B cell (primary cell): ENCODE data around the gene MPC2. TPM values are rescaled to one million over a fixed set of nuclear protein-coding genes. Genes with fewer than 3 reads are reported as not detected.
"Not testable (repeated sequence)": the region's sequence is repeated elsewhere in the genome, so short reads cannot be mapped to it uniquely, and the experiment has no call there.

Source experiments
- ATAC-seq: fragments of 200-7000 bp; cut with Tn5 transposase; one replicate; pipeline ENCODE4 v1.10.0; 2021; ENCODE audit warnings: low read depth, mild to moderate bottlenecking, moderate number of reproducible peaks, moderate library complexity
- CTCF ChIA-PET: fragments of 350-600 bp; sonication (Branson Sonifier 250); formaldehyde crosslinking; loops from one replicate; lab custom pipeline; 2021; ENCODE audit warnings: antibody characterized with exemption, inconsistent platforms; lab: Charles Lee
- POLR2A ChIA-PET: fragments of 350-600 bp; sonication (Branson Sonifier 250); formaldehyde crosslinking; loops from one replicate; lab custom pipeline; 2021; ENCODE audit warnings: antibody characterized with exemption; lab: Charles Lee
- DNase-seq: peaks from one replicate; pipeline ENCODE4 v3.0.0; 2013
- H2AFZ ChIP-seq: 2 replicates; pipeline ENCODE4 v1.6.1; 2012; ENCODE audit warnings: mild to moderate bottlenecking, low read depth, low read length; ENCODE audit not compliant: insufficient read depth, poor library complexity, severe bottlenecking
- H3K27ac ChIP-seq, 2 donors: 1 replicate in 1 of 2; 2 replicates in 1 of 2; pipeline ENCODE4 v1.5.1; 2012 to 2013; ENCODE audit warnings: low read length in 2 of 2, mild to moderate bottlenecking in 2 of 2, moderate library complexity in 1 of 2
- H3K27me3 ChIP-seq, 4 experiments: fragments of 200-600 bp in 1 of 4; sonication (generic) in 1 of 4; replicated peaks in 1 of 4; 1 replicate in 2 of 4; 2 replicates in 2 of 4; pipeline versions ENCODE4 v1.6.1 to v1.7.0; 2013 to 2016; ENCODE audit warnings: low read length in 3 of 4, mild to moderate bottlenecking in 2 of 4, mixed read lengths in 1 of 4, moderate library complexity in 1 of 4; ENCODE audit not compliant: insufficient read depth in 4 of 4, control insufficient read depth in 3 of 4; ENCODE audit errors: control extremely low read depth in 1 of 4
- H3K36me3 ChIP-seq, 2 experiments: replicated peaks in 1 of 2; 1 replicate in 1 of 2; 2 replicates in 1 of 2; pipeline versions ENCODE4 v1.6.1 to v1.7.1; 2013; ENCODE audit warnings: low read length in 1 of 2; ENCODE audit not compliant: insufficient read depth in 2 of 2, control insufficient read depth in 1 of 2; ENCODE audit errors: control extremely low read depth in 1 of 2, extremely low read depth in 1 of 2
- H3K4me1 ChIP-seq, 2 donors: fragments of 200-600 bp in 1 of 2; sonication (generic) in 1 of 2; 1 replicate in 1 of 2; 2 replicates in 1 of 2; pipeline versions ENCODE4 v1.5.1 to v1.6.1; 2013 to 2017; ENCODE audit warnings: low read length in 2 of 2; ENCODE audit not compliant: control insufficient read depth in 2 of 2, insufficient read depth in 2 of 2
- H3K4me2 ChIP-seq: replicated peaks from 2 replicates; pipeline ENCODE3; 2012; ENCODE audit warnings: mild to moderate bottlenecking, low read depth, low read length; ENCODE audit not compliant: poor library complexity, severe bottlenecking
- H3K4me3 ChIP-seq, 5 experiments: fragments of 200-600 bp in 1 of 5; sonication (generic) in 1 of 5; 1 replicate in 3 of 5; 2 replicates in 2 of 5; pipeline versions ENCODE4 v1.5.1 to v1.7.0; 2011 to 2016; ENCODE audit warnings: low read length in 4 of 5, mild to moderate bottlenecking in 4 of 5, low read depth in 2 of 5, control low read depth in 1 of 5, moderate library complexity in 1 of 5; ENCODE audit not compliant: insufficient read depth in 1 of 5; ENCODE audit errors: control extremely low read depth in 1 of 5, extremely low read depth in 1 of 5
- H3K79me2 ChIP-seq: fragments of 200-600 bp; sonication (generic); one replicate; pipeline ENCODE4 v1.6.0; 2016; ENCODE audit warnings: low read length; ENCODE audit not compliant: control insufficient read depth, insufficient read depth
- H3K9ac ChIP-seq: fragments of 200-600 bp; sonication (generic); 2 replicates; pipeline ENCODE4 v1.6.1; 2017; ENCODE audit warnings: mild to moderate bottlenecking, low read length, moderate library complexity
- H3K9me3 ChIP-seq, 3 donors: one replicate each; pipeline versions ENCODE4 v1.6.1 to v1.7.1; 2013; ENCODE audit warnings: low read length in 2 of 3; ENCODE audit not compliant: control insufficient read depth in 2 of 3, insufficient read depth in 1 of 3; ENCODE audit errors: control extremely low read depth in 1 of 3
- H4K20me1 ChIP-seq: 2 replicates; pipeline ENCODE4 v1.6.0; 2012; ENCODE audit warnings: mild to moderate bottlenecking, low read length; ENCODE audit not compliant: insufficient read depth, control insufficient read depth, poor library complexity, severe bottlenecking
- H3K27ac Mint-ChIP-seq: one replicate; pipeline ENCODE4 v1.8.0; 2021; ENCODE audit warnings: mixed read lengths
- H3K27me3 Mint-ChIP-seq: one replicate; pipeline ENCODE4 v1.8.0; 2021; ENCODE audit warnings: mixed read lengths
- H3K4me1 Mint-ChIP-seq: one replicate; pipeline ENCODE4 v1.8.0; 2021; ENCODE audit warnings: mixed read lengths
- H3K4me3 Mint-ChIP-seq: one replicate; pipeline ENCODE4 v1.8.0; 2021; ENCODE audit warnings: mixed read lengths
- H3K9me3 Mint-ChIP-seq: one replicate; pipeline ENCODE4 v1.8.0; 2022; ENCODE audit warnings: mixed read lengths; ENCODE audit not compliant: insufficient read depth
- WGBS: methylation state at CpG from one replicate; pipeline ENCODE4 v1.1.5; 2013; ENCODE audit warnings: missing lambda C conversion rate; ENCODE audit not compliant: insufficient coverage; 5-methylcytosine and 5-hydroxymethylcytosine counted together
- intact Hi-C: fragments of 100-400 bp; cut with micrococcal nuclease; formaldehyde crosslinking; loops from one replicate; pipeline ENCODE4 v1.10.0; 2022
- polyA plus RNA-seq: library from polyadenylated mRNA; depleted of rRNA; stranded (reverse); fragments of >200 nt; gene quantifications from 2 replicates; pipeline ENCODE4 v1.2.3, GENCODE V29; 2012
- total RNA-seq, 2 donors: library from RNA; stranded (reverse); fragments of 120-200 nt in 1 of 2; gene quantifications; 1 replicate in 1 of 2; 2 replicates in 1 of 2; pipeline versions ENCODE4 v1.2.3 to v1.2.4, GENCODE V29; 2013 to 2022

MPC2 gene
- total and polyA plus RNA-seq, 2 donors (not counting 1 experiment from before 2014, with no cell fraction given), result 16.4 to 17.5 TPM

DNA sequence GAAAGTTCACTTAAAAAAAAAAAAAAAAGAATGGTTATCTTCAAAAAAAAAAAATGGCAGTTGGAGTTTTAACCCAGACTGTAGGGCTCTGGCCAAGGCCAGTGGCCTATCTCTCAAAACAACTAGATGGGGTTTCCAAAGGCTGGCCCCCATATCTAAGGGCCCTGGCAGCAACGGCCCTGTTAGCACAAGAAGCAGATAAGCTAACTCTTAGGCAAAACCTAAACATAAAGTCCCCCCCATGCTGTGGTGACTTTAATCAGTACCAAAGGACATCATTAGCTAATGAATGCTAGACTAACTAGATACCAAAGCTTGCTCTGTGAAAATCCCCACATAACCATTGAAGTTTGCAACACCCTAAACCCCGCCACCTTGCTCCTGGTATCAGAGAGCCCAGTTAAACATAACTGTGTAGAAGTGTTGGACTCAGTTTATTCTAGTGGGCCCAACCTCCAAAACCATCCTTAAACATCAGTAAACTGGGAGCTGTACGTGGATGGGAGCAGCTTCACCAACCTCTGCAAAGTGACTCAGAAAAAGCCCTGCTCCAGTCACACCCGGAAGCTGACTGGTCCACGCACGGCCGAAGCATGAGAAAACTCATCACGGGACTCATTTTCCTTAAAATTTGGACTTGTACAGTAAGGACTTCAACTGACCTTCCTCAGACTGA, 70.0 kb downstream of the MPC2 start:
- H2AFZ ChIP-seq, H3K4me1 ChIP-seq, H3K79me2 ChIP-seq, H3K9me3 Mint-ChIP-seq, H3K9me3 ChIP-seq, H3K9ac ChIP-seq, H3K27me3 ChIP-seq, H3K4me3 ChIP-seq, H3K4me1 Mint-ChIP-seq, POLR2A ChIA-PET, H3K27ac ChIP-seq, intact Hi-C loops, H3K36me3 ChIP-seq, ATAC-seq, H3K27ac Mint-ChIP-seq, DNase-seq, H4K20me1 ChIP-seq, H3K27me3 Mint-ChIP-seq, H3K4me2 ChIP-seq, H3K4me3 Mint-ChIP-seq: not testable (repeated sequence)
- CTCF ChIA-PET, result interaction anchor here (0.7 kb wide), 1 partner anchor 495 kb away, joined by 4 read pairs; no protein-coding TSS in a partner anchor
- WGBS, result no CpG with 5 or more reads among the region's 8 CpGs

Other genes with a start within 250 kb of the MPC2 start
- gene MPZL1, start 215.1 kb downstream of the MPC2 start, total RNA-seq, result 27.7 and 27.9 TPM in 2 replicates
- 11.4 and 15.4 TPM in 2 replicates for gene MPZL1, start 215.1 kb downstream of the MPC2 start, polyA plus RNA-seq
- gene ADCY10, start 22.9 kb downstream of the MPC2 start, total RNA-seq, result 0.12 and 0.15 TPM in 2 replicates
- gene ADCY10, start 22.9 kb downstream of the MPC2 start, polyA plus RNA-seq, result not detected in 2 replicates
- gene DCAF6, start 389 bp downstream of the MPC2 start, total RNA-seq, result 40.0 and 40.4 TPM in 2 replicates
- 17.5 and 23.0 TPM in 2 replicates for gene DCAF6, start 389 bp downstream of the MPC2 start, polyA plus RNA-seq
- 0.17 and 0.22 TPM in 2 replicates for gene GPR161, start 199.9 kb upstream of the MPC2 start, total RNA-seq
- gene GPR161, start 199.9 kb upstream of the MPC2 start, polyA plus RNA-seq, result 0.07 and 0.09 TPM in 2 replicates
- 22.7 and 24.9 TPM in 2 replicates for gene TIPRL, start 241.9 kb upstream of the MPC2 start, total RNA-seq
- 5.1 and 10.1 TPM in 2 replicates for gene TIPRL, start 241.9 kb upstream of the MPC2 start, polyA plus RNA-seq